Measurements from ENCODE around the gene MGAT3.
A peak's percentile ranks its signal among the peaks of the same experiment; 100 is the strongest.
"Not testable (repeated sequence)": the region's sequence is repeated elsewhere in the genome, so short reads cannot be mapped to it uniquely, and the experiment has no call there.

MGAT3 gene

GRCh38 chr22:39491696-39492095, 34.9 kb downstream of the MGAT3 start:
- no peak for DNase-seq

DNA sequence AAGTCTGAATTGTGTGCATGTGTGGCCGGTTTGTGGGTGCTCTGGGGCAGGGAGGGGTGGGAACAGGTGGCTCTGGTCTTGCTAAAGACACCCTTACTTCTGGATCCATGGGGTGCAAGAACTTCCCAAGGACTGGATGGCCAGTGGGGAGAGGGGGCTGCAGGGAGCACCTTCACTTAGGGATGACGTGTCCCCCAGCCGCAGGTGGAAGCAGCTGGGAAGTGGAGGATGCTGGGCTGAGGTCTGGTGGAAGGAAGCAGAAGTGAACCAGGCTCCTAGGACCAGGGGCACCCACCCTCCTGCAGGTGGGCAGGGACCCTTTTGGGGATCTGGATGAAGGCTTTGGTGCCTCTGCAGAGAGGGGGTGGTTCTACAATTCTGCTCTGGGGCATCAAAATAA, 35.4 kb downstream of the MGAT3 start:
- no peak for DNase-seq

DNA sequence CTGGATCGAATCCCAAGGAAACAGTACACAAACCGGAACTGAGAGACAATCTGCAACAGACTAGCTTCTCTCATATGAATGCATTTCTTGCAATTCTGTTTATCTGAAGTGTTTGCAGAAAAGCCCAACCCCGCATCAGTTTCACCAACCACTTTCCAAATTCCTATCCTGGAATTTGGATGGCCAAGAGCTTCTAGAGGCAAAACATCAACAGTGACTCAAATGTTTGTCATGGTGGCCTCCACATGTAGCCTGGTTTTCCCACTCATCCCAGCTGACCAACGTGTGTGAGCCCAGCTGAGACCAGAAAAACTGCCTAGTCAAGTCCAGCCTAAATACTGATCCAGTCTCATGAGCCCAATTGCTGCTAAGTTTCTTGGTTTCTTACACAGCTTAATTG, 36.9 kb downstream of the MGAT3 start:
- DNase-seq, result no peak

- DNase-seq, result no peak
Measured at GRCh38 chr22:39494471-39495120, 37.8 kb downstream of the MGAT3 start.

DNA sequence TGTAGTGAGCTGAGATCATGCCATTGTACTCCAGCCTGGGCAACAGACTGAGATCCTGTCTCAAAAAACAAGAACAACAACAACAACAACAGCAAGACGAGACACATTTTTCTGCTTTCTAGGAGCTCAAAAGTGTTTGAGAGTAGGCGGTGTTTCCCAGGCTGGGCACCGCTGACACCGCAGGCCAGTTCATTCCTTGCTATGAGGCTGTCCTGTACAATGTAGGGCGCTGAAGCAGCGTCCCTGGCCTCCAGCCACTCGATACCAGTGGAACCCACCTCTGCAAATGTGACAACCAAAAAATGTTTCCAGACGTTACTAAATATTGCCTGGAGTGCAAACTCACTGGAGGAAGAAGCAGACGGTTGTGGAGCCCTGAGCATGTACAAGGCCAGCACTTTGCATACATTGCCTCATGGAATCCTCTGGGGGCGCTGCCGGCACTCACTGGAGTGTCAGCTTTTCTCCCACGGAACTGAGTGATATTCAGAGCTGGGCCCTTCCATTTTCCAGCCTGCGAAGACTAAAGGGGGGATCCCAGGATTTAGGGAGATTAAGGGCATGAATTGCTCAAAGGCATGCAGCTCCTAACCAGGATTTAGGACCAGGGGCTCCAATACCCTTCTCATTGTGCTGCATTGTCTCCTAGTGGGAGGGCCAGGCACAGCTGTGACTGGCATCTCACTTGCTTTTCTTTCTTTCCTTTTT, 39.5 kb downstream of the MGAT3 start:
- peak; percentile 80 for DNase-seq

- no peak for DNase-seq
Measured at GRCh38 chr22:39497429-39497828, 40.6 kb downstream of the MGAT3 start.

- DNase-seq, result no peak
Measured at GRCh38 chr22:39498368-39498767, 41.6 kb downstream of the MGAT3 start.

DNA sequence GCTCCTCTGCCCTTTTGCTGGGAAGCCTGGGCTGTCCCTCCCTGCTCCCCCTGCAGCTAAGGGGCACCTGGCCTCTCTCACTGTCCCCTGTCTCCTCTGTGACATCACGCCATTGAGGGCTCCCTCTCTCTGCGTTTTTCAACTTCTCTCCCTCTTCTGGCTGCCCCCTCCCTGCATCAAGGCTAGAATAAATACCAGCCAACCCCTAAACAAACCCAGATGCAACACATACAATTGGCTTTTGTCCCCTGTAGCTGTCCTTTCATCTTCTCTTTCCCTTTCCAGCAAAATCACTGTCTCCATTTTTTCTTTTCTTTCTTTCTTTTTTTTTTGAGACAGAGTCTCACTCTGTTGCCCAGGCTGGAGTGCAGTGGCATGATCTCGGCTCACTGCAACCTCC, 42.0 kb downstream of the MGAT3 start:
- DNase-seq, result no peak

DNA sequence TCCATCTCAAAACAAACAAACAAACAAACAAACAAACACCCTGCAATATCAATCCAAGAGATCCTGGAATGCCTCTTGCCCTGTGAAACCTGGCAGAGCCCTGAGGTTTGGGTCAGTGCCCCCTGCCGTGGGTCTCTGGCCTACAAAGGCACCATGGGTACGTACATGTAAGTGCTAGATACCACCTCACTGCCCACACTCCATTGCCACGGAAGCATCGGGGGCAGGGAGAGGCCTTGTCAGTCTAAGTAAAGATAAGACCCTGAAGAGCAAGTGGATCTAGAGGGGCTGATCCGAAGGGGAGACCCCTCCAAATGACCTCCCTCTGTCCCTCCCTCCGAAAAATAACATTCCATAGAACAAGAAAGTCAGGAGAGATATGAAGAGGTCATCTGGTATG, 43.3 kb downstream of the MGAT3 start:
- DNase-seq, result no peak

DNA sequence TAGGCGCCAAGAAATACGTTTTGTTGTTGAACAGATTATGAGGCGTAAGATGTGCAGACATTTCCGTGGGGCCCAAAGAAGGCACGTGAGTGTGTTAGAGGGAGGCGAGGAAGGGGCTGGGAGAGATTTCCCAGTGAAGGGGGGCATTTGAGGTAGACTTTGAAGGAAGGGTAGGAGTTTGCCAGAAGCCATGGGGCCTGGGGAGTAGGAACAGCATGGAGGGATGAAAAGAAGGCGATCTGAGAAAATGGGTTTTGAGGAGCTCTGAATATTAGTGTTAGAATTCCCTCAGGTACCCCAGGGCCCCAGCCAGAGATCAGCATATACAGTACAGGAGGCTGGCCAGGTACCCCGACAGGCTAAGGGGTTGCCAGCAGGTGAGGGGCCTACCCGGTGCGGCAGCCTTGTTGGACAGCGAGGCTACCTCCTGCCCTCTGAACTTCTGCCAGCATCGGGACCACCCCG, 44.9 kb downstream of the MGAT3 start:
- no peak for DNase-seq

DNA sequence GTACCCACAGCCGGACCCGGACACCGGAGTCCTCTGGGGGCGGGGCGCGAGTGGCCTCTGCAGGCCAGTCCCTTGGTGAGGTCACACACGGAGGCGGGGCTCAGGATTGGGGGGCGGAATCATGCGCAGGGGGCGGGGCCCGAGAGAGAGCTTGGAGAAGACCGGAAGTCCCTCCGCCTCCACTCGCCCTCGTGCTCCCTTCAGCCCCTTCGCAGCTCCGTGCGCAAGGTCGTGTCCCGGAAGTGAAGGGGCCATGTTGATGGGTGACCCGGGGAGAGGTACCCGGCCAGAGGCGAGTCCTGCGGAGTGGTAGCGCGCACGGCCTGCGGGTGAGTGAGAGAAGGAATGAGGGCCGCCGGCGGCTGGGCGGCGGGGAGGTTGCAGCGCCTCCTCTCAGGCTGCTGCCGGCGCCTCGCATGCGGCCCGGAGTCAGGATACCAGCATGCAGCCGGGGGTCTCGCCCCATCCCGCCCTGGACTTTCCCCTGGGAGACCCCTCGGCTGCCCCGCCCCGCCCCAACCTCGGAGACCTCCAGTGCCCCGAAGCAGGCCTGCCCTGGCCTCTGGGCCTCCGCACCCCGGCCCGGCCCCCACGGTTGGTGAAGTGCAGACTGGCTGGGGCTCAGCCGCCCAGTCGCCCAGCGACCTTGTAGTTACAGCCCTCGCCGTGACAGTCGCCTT, 45.4 kb downstream of the MGAT3 start, which contains the start of gene MIEF1:
Gene MIEF1 (plus strand): TSS at position 182 of the 680 bp plus-strand sequence. CDS start 9,005 bp downstream, outside the sequence.
- peak; percentile 96 for DNase-seq

- DNase-seq, result no peak
Measured at GRCh38 chr22:39502789-39503409, 46.1 kb downstream of the MGAT3 start.

DNA sequence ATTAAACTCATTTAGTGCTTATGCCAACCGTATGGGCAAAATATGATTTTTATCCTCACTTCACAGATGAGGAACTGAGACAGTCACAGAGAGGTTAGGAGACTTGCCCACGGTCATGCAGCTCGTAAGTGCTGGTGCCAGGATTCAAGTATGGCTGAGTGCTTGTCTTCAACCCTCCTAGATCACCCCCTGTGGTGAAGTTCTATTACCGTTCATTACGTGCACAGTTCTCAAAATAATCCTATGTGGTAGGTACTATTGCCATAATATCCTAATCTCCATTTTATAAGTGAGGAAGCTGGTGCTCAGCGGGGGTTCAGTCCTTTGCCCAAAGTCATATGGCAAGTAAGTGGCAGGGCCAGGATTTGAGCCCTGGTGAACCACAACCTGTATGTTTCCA, 46.8 kb downstream of the MGAT3 start:
- no peak for DNase-seq

DNA sequence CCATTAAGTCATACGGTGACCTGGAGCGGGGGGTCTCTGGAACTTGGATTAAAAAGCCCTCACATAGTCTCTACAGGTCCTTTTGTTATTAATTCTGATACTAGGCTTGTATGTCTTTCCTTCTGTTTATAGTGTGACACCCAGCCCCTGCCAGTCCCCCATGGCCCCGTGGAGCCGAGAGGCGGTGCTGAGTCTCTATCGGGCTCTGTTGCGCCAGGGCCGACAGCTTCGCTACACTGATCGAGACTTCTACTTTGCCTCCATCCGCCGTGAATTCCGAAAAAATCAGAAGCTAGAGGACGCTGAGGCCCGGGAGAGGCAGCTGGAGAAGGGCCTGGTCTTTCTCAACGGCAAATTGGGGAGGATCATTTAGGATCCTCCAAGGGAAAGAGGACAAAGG, 47.3 kb downstream of the MGAT3 start:
- DNase-seq, result no peak

GRCh38 chr22:39507021-39507420, 50.2 kb downstream of the MGAT3 start:
- not testable (repeated sequence) for DNase-seq

DNA sequence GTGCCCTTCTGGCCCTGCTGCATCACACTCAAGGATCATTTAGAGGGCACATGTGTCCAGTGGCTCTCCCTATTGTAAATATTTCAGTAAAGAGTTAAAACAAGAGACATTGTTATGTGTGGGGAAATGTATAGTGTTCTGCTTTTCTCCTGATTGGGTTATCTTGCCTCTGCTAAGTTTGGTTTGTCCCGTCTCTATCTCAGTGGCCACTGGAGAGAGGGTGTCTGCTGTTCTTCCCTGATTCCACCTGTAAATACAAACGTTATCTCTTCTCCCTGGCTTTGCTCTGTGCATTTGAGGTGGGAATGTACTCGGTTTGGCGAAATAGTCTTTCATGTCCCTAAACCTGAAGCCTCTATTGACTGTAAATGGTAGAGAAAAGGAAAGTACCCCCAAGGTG, 51.6 kb downstream of the MGAT3 start:
- no peak for DNase-seq

- DNase-seq, result no peak
Measured at GRCh38 chr22:39510529-39511149, 53.8 kb downstream of the MGAT3 start.

- DNase-seq, result no peak
Measured at GRCh38 chr22:39511226-39511625, 54.4 kb downstream of the MGAT3 start.

DNA sequence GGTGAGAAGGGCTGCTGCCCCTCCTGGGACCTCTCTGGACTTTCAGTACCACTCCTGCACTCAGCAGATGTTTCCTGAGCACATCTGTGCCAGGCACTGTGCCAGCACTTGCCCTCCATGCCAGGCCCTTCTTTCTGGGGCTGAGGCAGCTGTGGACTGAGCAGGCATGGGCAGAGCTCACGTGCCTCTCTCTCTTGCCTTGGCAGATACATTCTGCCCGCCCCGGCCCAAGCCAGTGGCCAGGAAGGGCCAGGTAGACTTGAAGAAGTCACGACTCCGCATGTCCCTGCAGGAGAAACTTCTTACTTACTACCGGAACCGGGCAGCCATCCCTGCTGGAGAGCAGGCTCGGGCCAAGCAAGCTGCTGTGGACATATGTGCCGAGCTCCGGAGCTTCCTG, 55.2 kb downstream of the MGAT3 start:
- no peak for DNase-seq

GRCh38 chr22:39513791-39514190, 57.0 kb downstream of the MGAT3 start:
- no peak for DNase-seq

DNA sequence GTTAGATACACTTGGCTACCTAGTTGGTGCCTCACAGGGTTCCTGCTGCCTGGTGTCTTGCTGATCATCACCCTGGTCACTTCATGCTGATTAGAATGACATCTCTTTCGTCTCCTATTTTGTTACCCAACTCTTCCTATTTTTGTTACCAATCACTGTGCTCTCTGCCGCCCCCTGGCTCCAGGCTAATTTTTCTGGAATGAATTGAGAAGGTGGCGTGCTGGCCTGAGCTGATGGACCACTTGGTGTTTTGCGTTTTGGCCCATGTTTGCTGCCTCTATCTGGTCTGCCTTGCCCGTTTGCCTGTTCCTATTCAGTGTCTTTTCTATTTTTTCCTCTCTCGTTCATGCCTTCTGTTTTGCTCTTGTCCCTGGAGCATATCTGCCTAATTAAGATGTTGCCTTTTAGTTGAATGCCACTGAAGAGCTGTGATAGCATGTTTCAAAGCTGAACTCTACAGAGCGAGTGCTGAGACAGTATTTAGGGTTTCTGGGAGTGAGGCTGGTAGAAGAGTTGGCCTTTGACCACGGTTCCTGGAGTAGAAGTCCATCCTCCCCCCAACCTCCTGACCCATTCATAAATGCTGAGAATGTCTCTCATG, 57.7 kb downstream of the MGAT3 start:
- peak; percentile 66 for DNase-seq

GRCh38 chr22:39515266-39516050, 58.6 kb downstream of the MGAT3 start:
- no peak for DNase-seq

Data from stimulated activated CD4-positive, alpha-beta T cell treated with anti-CD3 and anti-CD28 coated beads, Interleukin-15, amount 100 ng/mL, for 24 hours (primary cell).